ENCODE data around the gene CD177.
"Not testable (repeated sequence)": the region's sequence is repeated elsewhere in the genome, so short reads cannot be mapped to it uniquely, and the experiment has no call there.

Gene CD177

GRCh38 chr19:43332058-43332922, 21.2 kb upstream of the CD177 start:
- DNase-seq (ENCODE audit: low read depth) = no peak

- DNase-seq (ENCODE audit: low read depth) = not testable (repeated sequence)
Measured at GRCh38 chr19:43336508-43336907, 17.0 kb upstream of the CD177 start.

- DNase-seq (ENCODE audit: low read depth) = no peak
Measured at GRCh38 chr19:43337737-43338136, 15.7 kb upstream of the CD177 start.

GRCh38 chr19:43338530-43338929, 15.0 kb upstream of the CD177 start:
- DNase-seq (ENCODE audit: low read depth) = no peak

- DNase-seq (ENCODE audit: low read depth) = not testable (repeated sequence)
Measured at GRCh38 chr19:43339243-43339930, 14.1 kb upstream of the CD177 start.

- not testable (repeated sequence) for DNase-seq (ENCODE audit: low read depth)
Measured at GRCh38 chr19:43340101-43340500, 13.4 kb upstream of the CD177 start.

- not testable (repeated sequence) for DNase-seq (ENCODE audit: low read depth)
Measured at GRCh38 chr19:43341098-43341497, 12.4 kb upstream of the CD177 start.

- not testable (repeated sequence) for DNase-seq (ENCODE audit: low read depth)
Measured at GRCh38 chr19:43342104-43342503, 11.4 kb upstream of the CD177 start.

- DNase-seq (ENCODE audit: low read depth) = not testable (repeated sequence)
Measured at GRCh38 chr19:43344347-43344925, 9.1 kb upstream of the CD177 start.

- not testable (repeated sequence) for DNase-seq (ENCODE audit: low read depth)
Measured at GRCh38 chr19:43349813-43350212, 3.7 kb upstream of the CD177 start.

GRCh38 chr19:43351998-43352746, 1.3 kb upstream of the CD177 start:
- DNase-seq (ENCODE audit: low read depth) = no peak

- DNase-seq (ENCODE audit: low read depth) = no peak
Measured at GRCh38 chr19:43354305-43354627, 780 bp downstream of the CD177 start.

- not testable (repeated sequence) for DNase-seq (ENCODE audit: low read depth)
Measured at GRCh38 chr19:43356749-43357148, 3.3 kb downstream of the CD177 start.

- no peak for DNase-seq (ENCODE audit: low read depth)
Measured at GRCh38 chr19:43362179-43362578, 8.7 kb downstream of the CD177 start.

- DNase-seq (ENCODE audit: low read depth) = no peak
Measured at GRCh38 chr19:43362745-43363144, 9.3 kb downstream of the CD177 start.

- not testable (repeated sequence) for DNase-seq (ENCODE audit: low read depth)
Measured at GRCh38 chr19:43365677-43366076, 12.2 kb downstream of the CD177 start.

- DNase-seq (ENCODE audit: low read depth) = no peak
Measured at GRCh38 chr19:43367822-43368221, 14.3 kb downstream of the CD177 start.

- DNase-seq (ENCODE audit: low read depth) = not testable (repeated sequence)
Measured at GRCh38 chr19:43368897-43369296, 15.4 kb downstream of the CD177 start.

- no peak for DNase-seq (ENCODE audit: low read depth)
Measured at GRCh38 chr19:43371909-43372308, 18.4 kb downstream of the CD177 start.

- no peak for DNase-seq (ENCODE audit: low read depth)
Measured at GRCh38 chr19:43372462-43372861, 19.0 kb downstream of the CD177 start.

GRCh38 chr19:43377624-43378023, 24.1 kb downstream of the CD177 start:
- DNase-seq (ENCODE audit: low read depth) = not testable (repeated sequence)

GRCh38 chr19:43380008-43380407, 26.5 kb downstream of the CD177 start:
- DNase-seq (ENCODE audit: low read depth) = no peak

Data from activated T-helper 9 cell treated with anti-CD3 and anti-CD28 coated beads, Interleukin-2, amount 50 U/mL, for 16 hours (primary cell).